GM12874 (cell line): ENCODE results near the gene NDUFAF4.

ENCODE experiments used
- TF ChIP-seq, protein P1 (sequence below): IDR thresholded peaks from 2 replicates; pipeline ENCODE4 v1.5.1; 2011; ENCODE audit warnings: low read depth, mild to moderate bottlenecking, control low read depth, low read length, moderate library complexity; ENCODE audit not compliant: insufficient read depth

Gene NDUFAF4

DNA sequence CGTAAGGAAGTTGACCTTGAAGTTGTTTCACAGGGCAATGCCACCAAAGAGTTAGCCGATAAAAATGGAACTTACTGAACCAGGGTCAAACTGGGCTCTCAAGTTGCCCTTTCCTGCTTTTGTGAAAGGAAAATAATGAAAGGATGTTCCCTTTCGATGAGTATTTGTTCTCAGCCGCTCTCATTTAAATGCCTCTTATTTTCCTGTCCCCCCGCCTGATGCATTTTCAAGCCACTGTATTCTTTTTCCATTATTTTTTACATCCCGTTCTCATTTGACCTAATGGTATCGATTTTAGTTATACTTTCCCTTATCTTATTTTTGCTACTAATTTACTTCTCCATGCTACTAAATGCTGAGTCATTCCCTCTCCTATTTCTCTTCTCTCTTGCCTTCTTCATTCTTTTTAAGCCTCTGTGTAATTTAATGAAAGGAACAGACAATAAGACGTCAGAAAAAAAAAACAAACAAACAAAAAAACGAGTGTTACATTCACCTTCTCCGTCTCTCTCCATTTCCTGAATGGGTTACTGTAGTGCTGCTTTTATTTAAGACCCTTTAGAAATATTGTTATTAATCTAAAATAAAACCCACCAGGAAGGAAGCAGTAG is 655 bp upstream of the NDUFAF4 start:
- TF ChIP-seq, protein P1, sequence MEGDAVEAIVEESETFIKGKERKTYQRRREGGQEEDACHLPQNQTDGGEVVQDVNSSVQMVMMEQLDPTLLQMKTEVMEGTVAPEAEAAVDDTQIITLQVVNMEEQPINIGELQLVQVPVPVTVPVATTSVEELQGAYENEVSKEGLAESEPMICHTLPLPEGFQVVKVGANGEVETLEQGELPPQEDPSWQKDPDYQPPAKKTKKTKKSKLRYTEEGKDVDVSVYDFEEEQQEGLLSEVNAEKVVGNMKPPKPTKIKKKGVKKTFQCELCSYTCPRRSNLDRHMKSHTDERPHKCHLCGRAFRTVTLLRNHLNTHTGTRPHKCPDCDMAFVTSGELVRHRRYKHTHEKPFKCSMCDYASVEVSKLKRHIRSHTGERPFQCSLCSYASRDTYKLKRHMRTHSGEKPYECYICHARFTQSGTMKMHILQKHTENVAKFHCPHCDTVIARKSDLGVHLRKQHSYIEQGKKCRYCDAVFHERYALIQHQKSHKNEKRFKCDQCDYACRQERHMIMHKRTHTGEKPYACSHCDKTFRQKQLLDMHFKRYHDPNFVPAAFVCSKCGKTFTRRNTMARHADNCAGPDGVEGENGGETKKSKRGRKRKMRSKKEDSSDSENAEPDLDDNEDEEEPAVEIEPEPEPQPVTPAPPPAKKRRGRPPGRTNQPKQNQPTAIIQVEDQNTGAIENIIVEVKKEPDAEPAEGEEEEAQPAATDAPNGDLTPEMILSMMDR: no peak

DNA sequence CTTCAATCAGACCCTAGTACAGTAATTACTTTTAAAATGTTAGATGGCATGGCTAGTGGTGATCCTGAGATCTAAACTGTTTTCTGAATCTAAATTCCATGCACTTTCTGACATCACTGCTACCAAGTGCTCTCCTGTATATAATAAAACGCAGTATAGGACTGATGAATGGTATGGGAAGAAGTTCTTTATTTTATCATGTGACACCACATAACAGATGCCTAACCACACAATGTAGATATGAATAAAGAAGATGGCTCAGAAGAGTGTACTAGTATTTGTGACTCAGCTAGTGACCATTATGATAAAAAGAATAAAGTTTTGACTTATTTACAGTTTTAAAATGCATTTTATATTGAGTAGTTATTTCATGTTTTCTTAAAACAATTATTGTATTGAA is 8.5 kb downstream of the NDUFAF4 start:
- TF ChIP-seq, protein P1: no peak

DNA sequence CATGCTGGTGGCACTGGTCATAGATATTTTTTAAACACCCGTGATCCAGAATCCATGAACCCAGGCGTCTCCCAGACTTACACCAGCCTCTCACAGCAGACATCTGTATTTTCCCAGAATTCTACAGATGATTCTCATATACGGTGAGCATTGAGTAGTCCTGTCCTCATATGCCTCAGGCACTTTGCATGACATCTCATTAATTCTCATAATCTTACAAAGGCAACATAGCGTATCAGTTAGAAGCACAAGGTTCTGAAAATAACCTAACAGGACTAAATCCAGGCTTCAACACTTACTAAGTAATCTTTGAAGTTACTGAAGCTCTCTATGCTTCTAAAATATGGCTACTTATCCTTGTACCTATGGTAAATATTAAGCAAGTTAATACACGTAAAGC is 8.9 kb downstream of the NDUFAF4 start:
- TF ChIP-seq, protein P1: no peak

DNA sequence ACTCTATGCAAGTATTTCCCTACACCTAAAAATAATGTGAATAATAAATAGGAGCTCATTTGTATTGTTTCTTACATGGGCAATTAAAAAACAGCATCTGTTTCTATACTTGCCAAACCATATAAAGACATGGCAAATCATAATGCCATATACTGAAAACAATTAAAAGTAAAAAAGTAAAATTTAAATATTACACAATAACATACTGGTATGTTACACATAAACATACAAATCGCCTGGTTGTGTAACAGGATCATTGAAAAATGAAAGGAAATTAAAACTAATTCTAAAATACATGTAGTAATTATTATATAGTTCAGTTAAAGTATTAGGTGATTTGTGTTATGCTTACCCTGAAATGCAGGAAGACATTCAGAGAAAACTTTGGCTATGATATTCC is 11.2 kb downstream of the NDUFAF4 start:
- TF ChIP-seq, protein P1: no peak

DNA sequence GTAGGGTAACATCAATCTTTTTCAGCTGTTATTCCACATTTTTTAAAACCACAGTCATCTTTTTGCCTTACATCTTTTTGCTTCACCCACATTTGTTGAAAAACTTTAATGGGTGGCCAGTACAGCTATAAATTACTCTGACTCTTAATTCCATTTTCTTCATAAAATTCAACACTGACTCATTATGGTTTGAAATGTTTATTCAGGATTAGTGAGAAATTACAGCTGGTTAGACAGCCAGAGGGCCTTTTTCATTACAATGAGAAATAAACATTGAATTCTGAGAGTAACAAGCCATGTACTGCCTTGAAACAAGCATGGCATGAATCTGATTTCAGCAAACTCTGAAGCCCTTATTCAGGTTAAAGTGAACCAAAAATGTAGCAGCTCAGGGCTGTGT is 19.5 kb downstream of the NDUFAF4 start:
- TF ChIP-seq, protein P1: no peak

DNA sequence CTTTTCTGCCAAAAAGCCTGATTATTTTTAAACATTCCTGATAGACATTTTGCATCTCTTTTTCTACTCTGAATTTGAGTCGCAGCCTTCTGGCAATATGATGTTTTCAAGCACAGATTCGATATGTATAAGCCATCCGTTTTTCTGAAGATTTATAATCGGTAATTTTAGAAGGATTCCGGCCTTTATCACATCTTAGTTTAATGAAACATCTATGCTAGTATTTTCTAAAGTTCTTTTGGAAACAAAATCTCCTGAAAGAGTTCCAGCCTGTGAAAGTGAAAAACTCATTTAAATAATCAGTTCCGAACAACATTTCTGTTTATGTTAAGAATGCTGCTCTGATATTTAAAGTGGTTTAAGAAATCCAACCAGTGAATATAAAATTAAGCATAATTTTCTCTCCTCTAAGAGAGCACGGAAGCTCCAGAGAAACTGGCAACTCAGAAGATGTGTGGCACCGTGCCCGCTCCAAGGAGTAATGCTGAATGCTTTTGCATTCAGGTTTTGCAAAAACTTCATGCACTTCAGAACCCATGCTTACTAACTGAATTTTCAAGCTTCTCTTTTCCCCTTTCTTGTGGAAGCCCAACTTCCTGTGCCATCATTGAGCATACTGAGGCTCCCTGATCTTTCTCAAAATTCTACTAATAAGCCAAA is 20.7 kb downstream of the NDUFAF4 start:
- TF ChIP-seq, protein P1: no peak

DNA sequence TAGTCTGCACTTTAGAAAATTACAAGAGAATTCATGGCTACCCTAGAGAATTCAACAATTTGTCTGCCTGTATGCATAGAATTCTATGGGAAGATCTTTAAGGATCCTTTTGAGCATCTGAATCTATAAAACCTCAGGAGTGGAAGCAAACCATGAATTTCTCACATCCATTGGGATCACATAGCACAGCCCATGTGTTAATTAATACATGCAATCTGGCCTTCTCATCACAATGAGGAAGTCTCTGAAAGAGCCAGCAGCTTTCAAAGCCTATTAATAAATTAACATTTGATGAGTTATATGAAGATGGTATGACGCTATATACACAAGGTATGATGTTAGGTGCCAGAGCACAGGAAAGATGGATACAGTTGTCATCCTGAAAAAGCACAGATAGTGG is 24.7 kb downstream of the NDUFAF4 start:
- TF ChIP-seq, protein P1: no peak
